BE2C (cell line): ENCODE data around the gene PHACTR1.

Source experiments
- DNase-seq: peaks from one replicate; pipeline ENCODE4 v3.0.0-alpha.2; 2020
- H3K27me3 ChIP-seq: fragments of 250-450 bp; sonication (Bioruptor Pico); 2 replicates; pipeline ENCODE4 v1.5.1; 2020; ENCODE audit warnings: mild to moderate bottlenecking
- H3K36me3 ChIP-seq: fragments of 250-450 bp; sonication (Bioruptor Pico); 2 replicates; pipeline ENCODE4 v1.5.1; 2020; ENCODE audit warnings: mild to moderate bottlenecking
- H3K4me1 ChIP-seq: fragments of 250-450 bp; sonication (Bioruptor Pico); 2 replicates; pipeline ENCODE4 v1.5.1; 2020
- H3K4me3 ChIP-seq: 2 replicates; pipeline ENCODE4 v1.5.1; 2011; ENCODE audit warnings: low read depth, low read length
- H3K9me3 ChIP-seq: fragments of 250-450 bp; sonication (Bioruptor Pico); 2 replicates; pipeline ENCODE4 v1.5.1; 2020
- TF ChIP-seq, protein P1 (sequence below): IDR thresholded peaks from 2 replicates; pipeline ENCODE4 v1.5.1; 2012; ENCODE audit warnings: mild to moderate bottlenecking, low read depth, low read length

PHACTR1 gene

DNA sequence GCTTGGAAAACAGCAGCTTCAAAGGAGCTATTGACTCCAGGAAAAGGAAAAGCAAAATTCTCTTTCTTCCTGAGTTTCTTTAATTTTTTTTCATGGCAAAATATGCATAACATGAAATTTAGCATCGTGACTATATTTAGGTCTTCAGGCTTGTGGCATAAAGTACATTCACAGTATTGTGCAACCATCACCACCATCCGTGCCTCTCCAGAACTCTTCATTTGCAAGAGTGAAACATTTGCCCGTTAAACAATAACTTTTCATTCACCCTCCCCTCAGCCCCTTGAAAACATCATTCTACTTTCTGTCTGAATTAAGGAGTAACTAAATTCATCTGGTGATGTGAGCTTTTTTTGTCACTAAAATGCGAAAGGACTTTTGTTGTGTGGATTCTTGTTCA lies 251.7 kb downstream of the PHACTR1 start:
- no peaks in the 10 kb centered on the region for H3K4me1 ChIP-seq
- no peaks in the 10 kb centered on the region for H3K9me3 ChIP-seq
- no peaks in the 10 kb centered on the region for H3K27me3 ChIP-seq
- TF ChIP-seq, protein P1, sequence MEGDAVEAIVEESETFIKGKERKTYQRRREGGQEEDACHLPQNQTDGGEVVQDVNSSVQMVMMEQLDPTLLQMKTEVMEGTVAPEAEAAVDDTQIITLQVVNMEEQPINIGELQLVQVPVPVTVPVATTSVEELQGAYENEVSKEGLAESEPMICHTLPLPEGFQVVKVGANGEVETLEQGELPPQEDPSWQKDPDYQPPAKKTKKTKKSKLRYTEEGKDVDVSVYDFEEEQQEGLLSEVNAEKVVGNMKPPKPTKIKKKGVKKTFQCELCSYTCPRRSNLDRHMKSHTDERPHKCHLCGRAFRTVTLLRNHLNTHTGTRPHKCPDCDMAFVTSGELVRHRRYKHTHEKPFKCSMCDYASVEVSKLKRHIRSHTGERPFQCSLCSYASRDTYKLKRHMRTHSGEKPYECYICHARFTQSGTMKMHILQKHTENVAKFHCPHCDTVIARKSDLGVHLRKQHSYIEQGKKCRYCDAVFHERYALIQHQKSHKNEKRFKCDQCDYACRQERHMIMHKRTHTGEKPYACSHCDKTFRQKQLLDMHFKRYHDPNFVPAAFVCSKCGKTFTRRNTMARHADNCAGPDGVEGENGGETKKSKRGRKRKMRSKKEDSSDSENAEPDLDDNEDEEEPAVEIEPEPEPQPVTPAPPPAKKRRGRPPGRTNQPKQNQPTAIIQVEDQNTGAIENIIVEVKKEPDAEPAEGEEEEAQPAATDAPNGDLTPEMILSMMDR = no peak
- no peak for DNase-seq
- no peaks in the 10 kb centered on the region for H3K36me3 ChIP-seq
- no peak overlapping the region for H3K4me3 ChIP-seq

- H3K4me1 ChIP-seq = no peaks in the 10 kb centered on the region
- no peaks in the 10 kb centered on the region for H3K36me3 ChIP-seq
- no peaks in the 10 kb centered on the region for H3K9me3 ChIP-seq
- TF ChIP-seq, protein P1 = no peak
- no peak overlapping the region for H3K4me3 ChIP-seq
- no peak for DNase-seq
- H3K27me3 ChIP-seq = no peaks in the 10 kb centered on the region
Observed at GRCh38 chr6:12968839-12969558, 252.4 kb downstream of the PHACTR1 start.

DNA sequence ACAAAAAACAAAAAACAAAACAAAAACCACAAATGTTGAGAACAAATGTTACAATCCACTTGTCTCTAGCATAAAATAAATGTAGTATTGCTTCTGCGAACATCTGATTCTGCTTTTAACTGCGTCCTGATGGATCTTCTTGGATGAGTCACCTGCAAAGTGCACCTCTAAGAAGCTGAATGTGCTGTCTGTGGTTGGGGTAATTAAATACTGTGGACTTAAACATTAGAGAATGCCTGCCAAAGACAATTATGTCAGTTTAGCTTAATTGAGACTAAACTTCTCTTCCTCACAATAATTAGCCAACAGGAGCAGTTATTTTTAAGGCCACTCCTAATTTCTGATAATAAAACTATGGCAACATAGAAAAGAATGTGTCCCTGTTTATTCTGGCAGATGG lies 253.4 kb downstream of the PHACTR1 start:
- H3K4me3 ChIP-seq = no peak overlapping the region
- no peak for DNase-seq
- TF ChIP-seq, protein P1 = no peak
- H3K4me1 ChIP-seq = no peaks in the 10 kb centered on the region
- no peaks in the 10 kb centered on the region for H3K9me3 ChIP-seq
- no peaks in the 10 kb centered on the region for H3K27me3 ChIP-seq
- no peaks in the 10 kb centered on the region for H3K36me3 ChIP-seq

DNA sequence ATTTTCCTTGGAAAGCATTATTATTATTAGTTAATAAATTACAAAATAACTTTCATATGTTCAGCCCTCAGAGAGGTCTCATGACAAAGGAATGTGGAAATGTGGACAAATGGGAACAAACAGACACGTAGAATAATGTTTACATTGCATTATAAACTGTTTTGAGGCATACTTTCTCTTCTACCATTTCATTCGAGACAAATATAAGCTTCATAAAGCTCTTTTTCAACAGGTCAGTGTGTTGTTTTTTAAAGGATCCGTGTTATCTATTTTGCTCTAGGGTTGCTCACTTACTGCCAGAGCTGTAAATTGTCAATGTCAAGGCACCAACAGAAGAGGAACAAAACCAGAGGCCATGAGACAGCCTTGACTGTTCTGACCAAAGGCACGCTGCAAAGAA lies 256.8 kb downstream of the PHACTR1 start:
- H3K4me1 ChIP-seq = no peaks in the 10 kb centered on the region
- no peak overlapping the region for H3K4me3 ChIP-seq
- H3K27me3 ChIP-seq = no peaks in the 10 kb centered on the region
- TF ChIP-seq, protein P1 = no peak
- H3K36me3 ChIP-seq = no peaks in the 10 kb centered on the region
- no peak for DNase-seq
- H3K9me3 ChIP-seq = no peaks in the 10 kb centered on the region

DNA sequence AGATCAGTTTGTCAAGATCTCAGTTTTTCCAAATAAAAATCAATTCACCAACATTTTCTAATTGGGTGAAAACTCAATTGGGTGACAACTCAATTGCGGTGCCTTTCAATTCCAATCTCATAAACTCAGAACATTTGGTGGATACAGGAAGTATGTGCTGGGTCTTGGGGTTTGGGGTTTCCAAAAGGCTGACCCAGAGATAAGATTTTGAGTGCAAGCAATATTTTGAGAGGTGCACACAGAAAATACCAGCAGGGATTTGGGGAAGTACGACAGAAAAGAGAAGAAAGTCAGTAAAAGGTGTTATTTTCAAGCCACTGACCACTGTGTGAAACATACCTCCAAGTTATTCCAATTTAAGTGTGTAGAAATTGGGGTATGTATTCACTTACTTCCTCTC lies 258.0 kb downstream of the PHACTR1 start:
- no peaks in the 10 kb centered on the region for H3K36me3 ChIP-seq
- TF ChIP-seq, protein P1 = no peak

GRCh38 chr6:12976366-12976765 lies 259.8 kb downstream of the PHACTR1 start:
- Histone ChIP-seq H3K36me3 (no peaks in the 10 kb centered on the region), H3K4me1 (no peaks in the 10 kb centered on the region), H3K9me3 (no peaks in the 10 kb centered on the region), H3K4me3 (no peak overlapping the region), H3K27me3 (no peaks in the 10 kb centered on the region)
- DNase-seq = no peak
- TF ChIP-seq, protein P1 = no peak

More for the DNA sequence above, 258.0 kb downstream of the PHACTR1 start:
- Histone ChIP-seq H3K4me1 (no peaks in the 10 kb centered on the region), H3K4me3 (no peak overlapping the region), H3K9me3 (no peaks in the 10 kb centered on the region), H3K27me3 (no peaks in the 10 kb centered on the region)
- no peak for DNase-seq
